Inferior parietal cortex (tissue), 1 donor: ENCODE data around the gene CRCP.

ENCODE experiments used
- DNase-seq: peaks from one replicate; pipeline ENCODE4 v3.0.0-alpha.2; 2016; ENCODE audit errors: extremely low spot score

The CRCP gene

DNA sequence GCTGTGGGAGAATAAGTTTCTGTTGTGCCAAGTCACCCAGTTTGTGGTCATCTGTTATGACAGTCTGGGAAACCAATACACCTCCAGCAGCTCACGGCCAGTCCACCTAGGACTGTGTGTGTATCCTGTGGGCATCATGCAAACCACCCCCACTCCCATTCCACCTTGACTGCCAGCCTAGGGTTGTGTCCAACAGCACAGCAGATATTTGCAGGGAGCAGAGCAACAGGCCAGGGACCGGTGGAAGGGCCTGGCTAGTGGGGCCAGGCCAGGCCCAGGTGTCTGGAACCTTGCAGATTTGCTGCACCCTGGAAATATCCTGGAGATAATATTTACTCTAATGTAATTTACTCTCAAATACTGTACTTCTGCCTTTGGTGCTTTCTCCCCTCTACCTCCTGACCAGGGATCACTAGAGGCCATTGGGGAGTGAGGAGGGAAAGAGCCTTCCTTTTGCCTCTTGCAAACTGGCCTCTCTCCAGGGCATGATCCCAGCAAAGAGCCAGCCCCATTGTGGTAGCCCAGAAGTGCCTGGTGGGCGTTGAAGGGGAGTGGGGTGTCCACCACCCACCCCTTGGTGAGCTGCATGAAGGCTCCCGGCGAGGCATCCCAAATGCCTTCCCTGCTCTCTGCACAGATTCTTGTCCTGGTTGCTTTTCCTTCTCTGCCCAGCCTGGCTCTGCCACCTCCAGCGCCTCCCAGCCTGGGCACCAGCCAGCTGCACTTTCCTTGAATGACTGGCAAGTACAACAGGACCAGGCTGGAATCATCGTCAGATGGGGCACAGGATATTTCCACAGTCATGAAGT is 75.3 kb downstream of the CRCP start:
- DNase-seq = no peak

DNA sequence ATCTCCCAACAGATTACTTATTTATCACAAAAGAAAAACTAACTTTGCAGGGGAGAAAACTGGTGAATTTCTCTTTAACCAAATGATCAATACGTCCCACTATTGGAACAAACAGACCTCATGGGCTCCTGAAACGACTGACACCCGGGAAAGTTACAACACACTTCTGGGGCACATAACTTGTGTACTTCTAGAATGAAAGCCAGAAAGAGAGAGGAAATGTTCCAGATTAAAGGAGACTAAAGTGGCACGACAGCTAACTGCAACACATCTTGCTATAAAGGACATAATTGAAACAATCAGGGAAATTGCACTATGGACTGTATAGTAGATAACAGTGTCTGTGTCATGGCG is 75.8 kb downstream of the CRCP start:
- no peak for DNase-seq

DNA sequence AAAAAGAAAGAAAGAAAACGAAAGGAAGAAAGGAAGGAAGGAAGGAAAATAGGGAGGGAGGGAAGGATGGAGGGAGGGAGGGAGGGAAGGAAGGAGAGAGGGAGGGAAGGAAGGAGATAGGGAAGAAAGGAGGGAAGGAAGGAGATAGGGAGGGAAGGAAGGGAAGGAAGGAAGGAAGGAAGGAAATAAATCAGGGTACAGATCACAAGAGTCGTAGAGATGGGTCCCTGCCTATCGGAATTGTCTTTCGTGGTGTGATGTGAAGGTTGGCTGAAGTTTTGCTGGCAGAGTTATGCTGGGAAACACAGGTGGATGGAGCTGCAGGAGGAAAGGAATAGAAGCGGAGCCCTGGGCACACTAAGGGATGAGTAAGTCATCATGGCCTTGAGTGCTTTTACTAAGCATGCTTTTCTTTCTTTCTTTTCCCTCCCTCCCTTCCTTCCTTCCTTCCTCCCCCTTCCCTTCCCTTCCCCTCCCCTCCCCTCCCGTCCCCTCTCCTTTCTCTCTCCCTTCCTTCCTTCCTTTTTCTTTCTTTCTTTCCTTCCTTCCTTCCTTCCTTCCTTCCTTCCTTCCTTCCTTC is 78.6 kb downstream of the CRCP start:
- no peak for DNase-seq

DNA sequence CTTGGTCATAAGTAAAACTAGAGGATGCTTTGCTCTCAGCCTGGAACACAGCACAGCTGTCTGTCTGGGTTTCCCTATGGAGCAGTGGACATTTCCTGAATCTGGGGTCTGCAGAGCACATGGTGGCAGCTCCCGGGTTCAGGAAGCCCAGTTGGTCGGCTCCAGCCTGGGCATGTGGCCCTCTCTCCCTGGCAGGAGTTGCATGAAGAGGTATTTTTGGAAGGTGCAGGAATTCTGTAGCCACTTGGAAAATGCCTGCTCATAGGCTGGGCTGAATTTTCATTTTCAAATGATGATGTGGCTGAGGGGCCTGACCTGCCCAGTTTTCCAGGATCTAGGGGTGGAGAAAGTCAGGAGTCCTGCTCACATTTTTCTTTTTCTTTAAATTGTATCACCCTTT is 83.8 kb downstream of the CRCP start:
- no peak for DNase-seq

DNA sequence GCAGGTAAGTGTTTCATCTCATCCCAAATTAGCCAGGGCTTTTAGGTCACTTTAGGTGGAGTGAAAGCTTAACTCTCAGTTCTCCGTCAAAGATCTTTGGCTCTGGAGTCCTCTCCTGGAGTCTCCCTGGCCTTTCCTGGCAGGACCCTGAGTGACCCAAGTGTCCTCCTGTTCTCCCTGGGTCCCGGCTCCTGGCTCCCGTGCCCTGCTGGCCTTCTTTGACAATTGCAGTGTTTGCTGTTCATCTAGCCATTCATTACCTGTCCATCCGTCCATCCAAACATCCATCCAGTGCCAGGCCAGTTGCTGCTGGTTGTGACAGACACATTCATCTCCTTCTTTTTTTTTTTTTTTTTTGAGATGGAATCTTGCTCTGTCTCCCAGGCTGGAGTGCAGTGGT is 84.3 kb downstream of the CRCP start:
- DNase-seq = no peak

DNA sequence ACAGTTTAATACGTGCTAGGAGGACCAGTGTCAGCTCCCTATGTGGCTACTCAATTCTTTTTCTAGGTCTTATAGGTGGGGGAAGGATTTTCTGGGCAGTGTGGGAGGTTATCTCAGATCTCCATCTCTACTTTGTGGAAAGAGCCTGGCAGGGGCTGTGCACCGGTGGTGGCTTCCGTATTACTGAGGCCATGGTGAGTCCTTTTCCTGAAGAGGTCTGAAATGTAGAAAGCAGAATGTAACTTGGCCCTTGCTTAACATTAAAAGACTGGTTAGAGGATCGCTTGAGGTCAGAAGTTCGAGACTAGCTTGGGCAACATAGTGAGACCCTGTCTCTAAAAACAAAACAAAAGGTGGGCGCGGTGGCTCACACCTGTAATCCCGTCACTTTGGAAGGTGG is 87.8 kb downstream of the CRCP start:
- DNase-seq = no peak
